ENCODE measurements around the gene OGFR. TPM values are rescaled to one million over a fixed set of nuclear protein-coding genes. Genes with fewer than 3 reads are reported as not detected.
"Not testable (repeated sequence)": the region's sequence is repeated elsewhere in the genome, so short reads cannot be mapped to it uniquely, and the experiment has no call there.

The OGFR gene
- total and polyA plus RNA-seq, 2 donors (not counting 1 experiment from before 2014, with no cell fraction given) = 71.7 to 102 TPM

- H4K20me1 ChIP-seq (ENCODE audit: control insufficient read depth, insufficient read depth, low read length, poor library complexity, severe bottlenecking) = no peaks in the 10 kb centered on the region
- 93% methylated on average over 3 of the region's 19 CpGs for WGBS (ENCODE audit: insufficient coverage)
- Mint-ChIP-seq H3K4me1 (no peaks in the 10 kb centered on the region), H3K4me3 (no peak overlapping the region), H3K9me3 (ENCODE audit: insufficient read depth) (no peaks in the 10 kb centered on the region), H3K27me3 (no peaks in the 10 kb centered on the region), H3K27ac (no peak overlapping the region)
- H3K4me1 ChIP-seq (ENCODE audit: control insufficient read depth in 2 of 2, insufficient read depth in 2 of 2, low read length in 2 of 2) = no peaks in the 10 kb centered on the region
- DNase-seq = no peak
- no peak for ATAC-seq (ENCODE audit: low read depth)
- H3K4me3 ChIP-seq (ENCODE audit: control extremely low read depth in 1 of 5, extremely low read depth in 1 of 5, insufficient read depth in 1 of 5, low read depth in 2 of 5, low read length in 4 of 5) = no peak overlapping the region
- no peak overlapping the region for H3K27ac ChIP-seq (ENCODE audit: low read length in 2 of 2)
- H3K79me2 ChIP-seq (ENCODE audit: control insufficient read depth, insufficient read depth, low read length) = no peaks in the 10 kb centered on the region
- CTCF ChIA-PET = interaction anchor here (1.0 kb wide), 1 partner anchor 16 kb away, joined by 4 read pairs; no protein-coding TSS in a partner anchor
- TF ChIP-seq CTCF (IDR thresholded peaks at IDR 0.05) (no peak), EZH2 (IDR thresholded peaks at IDR 0.05; ENCODE audit: borderline replicate concordance, insufficient read depth, low read depth, low read length, poor library complexity, severe bottlenecking) (no peak)
- no peaks in the 10 kb centered on the region for H3K36me3 ChIP-seq (replicated peaks in 1 of 2; ENCODE audit: control extremely low read depth in 1 of 2, control insufficient read depth in 1 of 2, extremely low read depth in 1 of 2, insufficient read depth in 2 of 2, low read length in 1 of 2)
- POLR2A ChIA-PET = no interaction called here
- intact Hi-C loops (cut with micrococcal nuclease) = no loop called here
- H3K27me3 ChIP-seq (replicated peaks in 1 of 4; ENCODE audit: control extremely low read depth in 1 of 4, control insufficient read depth in 3 of 4, insufficient read depth in 4 of 4, low read length in 3 of 4) = no peaks in the 10 kb centered on the region
- H3K9me3 ChIP-seq (ENCODE audit: control extremely low read depth in 1 of 3, control insufficient read depth in 2 of 3, insufficient read depth in 1 of 3, low read length in 2 of 3) = no peaks in the 10 kb centered on the region
- no peak overlapping the region for H3K4me2 ChIP-seq (replicated peaks; ENCODE audit: low read depth, low read length, poor library complexity, severe bottlenecking)
- H3K9ac ChIP-seq (ENCODE audit: low read length) = no peak overlapping the region
- H2AFZ ChIP-seq (ENCODE audit: insufficient read depth, low read depth, low read length, poor library complexity, severe bottlenecking) = no peak overlapping the region
Measured at GRCh38 chr20:62846166-62846890, 41.7 kb downstream of the OGFR start.

GRCh38 chr20:62848917-62849316 is 44.3 kb downstream of the OGFR start:
- POLR2A ChIA-PET; intact Hi-C loops (cut with micrococcal nuclease); H3K36me3 ChIP-seq (replicated peaks in 1 of 2; ENCODE audit: control extremely low read depth in 1 of 2, control insufficient read depth in 1 of 2, extremely low read depth in 1 of 2, insufficient read depth in 2 of 2, low read length in 1 of 2); H3K4me1 ChIP-seq (ENCODE audit: control insufficient read depth in 2 of 2, insufficient read depth in 2 of 2, low read length in 2 of 2); H3K27ac Mint-ChIP-seq; DNase-seq; H3K9ac ChIP-seq (ENCODE audit: low read length); H3K4me2 ChIP-seq (replicated peaks; ENCODE audit: low read depth, low read length, poor library complexity, severe bottlenecking); H3K27me3 ChIP-seq (replicated peaks in 1 of 4; ENCODE audit: control extremely low read depth in 1 of 4, control insufficient read depth in 3 of 4, insufficient read depth in 4 of 4, low read length in 3 of 4); H3K27me3 Mint-ChIP-seq; H3K27ac ChIP-seq (ENCODE audit: low read length in 2 of 2); H3K4me1 Mint-ChIP-seq; H3K4me3 Mint-ChIP-seq; H2AFZ ChIP-seq (ENCODE audit: insufficient read depth, low read depth, low read length, poor library complexity, severe bottlenecking); H3K9me3 ChIP-seq (ENCODE audit: control extremely low read depth in 1 of 3, control insufficient read depth in 2 of 3, insufficient read depth in 1 of 3, low read length in 2 of 3); H3K9me3 Mint-ChIP-seq (ENCODE audit: insufficient read depth); H4K20me1 ChIP-seq (ENCODE audit: control insufficient read depth, insufficient read depth, low read length, poor library complexity, severe bottlenecking); H3K4me3 ChIP-seq (ENCODE audit: control extremely low read depth in 1 of 5, extremely low read depth in 1 of 5, insufficient read depth in 1 of 5, low read depth in 2 of 5, low read length in 4 of 5); ATAC-seq (ENCODE audit: low read depth); H3K79me2 ChIP-seq (ENCODE audit: control insufficient read depth, insufficient read depth, low read length): not testable (repeated sequence)
- CTCF ChIA-PET = interaction anchor here (0.8 to 1.3 kb wide), 3 partner anchors 11 to 40 kb away, joined by 3 to 4 read pairs (median 3); no protein-coding TSS in a partner anchor
- 90% methylated on average over 2 of the region's 7 CpGs for WGBS (ENCODE audit: insufficient coverage)

All from B cell (primary cell).